T1000 (cell line): ENCODE data around the gene PLXNB1.
"Not testable (repeated sequence)": the region's sequence is repeated elsewhere in the genome, so short reads cannot be mapped to it uniquely, and the experiment has no call there.

Experiments
- DNase-seq: peaks from one replicate; lab custom pipeline; 2025; ENCODE audit warnings: mixed read lengths; lab: John Stamatoyannopoulos, UW

The PLXNB1 gene

GRCh38 chr3:48405971-48406370, 23.9 kb downstream of the PLXNB1 start:
- no peak for DNase-seq

GRCh38 chr3:48405343-48405881, 24.5 kb downstream of the PLXNB1 start:
- DNase-seq: no peak

GRCh38 chr3:48404440-48405342, 25.2 kb downstream of the PLXNB1 start:
- no peak for DNase-seq

- DNase-seq: no peak
These were observed 26.1 kb downstream of the PLXNB1 start for GRCh38 chr3:48403533-48404439.

GRCh38 chr3:48402907-48403306, 27.0 kb downstream of the PLXNB1 start:
- DNase-seq: no peak

- DNase-seq: peak; percentile 63
These were observed 27.6 kb downstream of the PLXNB1 start for GRCh38 chr3:48402281-48402732.

GRCh38 chr3:48401434-48401901, 28.4 kb downstream of the PLXNB1 start:
- not testable (repeated sequence) for DNase-seq

GRCh38 chr3:48400824-48401433, 29.0 kb downstream of the PLXNB1 start:
- no peak for DNase-seq

GRCh38 chr3:48399387-48400172, 30.3 kb downstream of the PLXNB1 start:
- DNase-seq: no peak

GRCh38 chr3:48398701-48399386, 31.0 kb downstream of the PLXNB1 start:
- DNase-seq: no peak

- no peak for DNase-seq
These were observed 31.9 kb downstream of the PLXNB1 start for GRCh38 chr3:48397767-48398681.

- DNase-seq: no peak
These were observed 34.2 kb downstream of the PLXNB1 start for GRCh38 chr3:48395714-48396113.

GRCh38 chr3:48394391-48394790, 35.5 kb downstream of the PLXNB1 start:
- no peak for DNase-seq

GRCh38 chr3:48388966-48389365, 40.9 kb downstream of the PLXNB1 start:
- no peak for DNase-seq

GRCh38 chr3:48387634-48388033, 42.3 kb downstream of the PLXNB1 start:
- no peak for DNase-seq

GRCh38 chr3:48372862-48373435, 56.9 kb downstream of the PLXNB1 start:
- no peak for DNase-seq

- DNase-seq: no peak
These were observed 57.5 kb downstream of the PLXNB1 start for GRCh38 chr3:48372377-48372770.

- no peak for DNase-seq
These were observed 58.1 kb downstream of the PLXNB1 start, which contains the start of gene FBXW12 for GRCh38 chr3:48371651-48372376. FBXW12 (plus strand) TSS chr3:48372219; CDS start chr3:48372768, 549 bp downstream.
